ENCODE results near the gene BAD.

DNA sequence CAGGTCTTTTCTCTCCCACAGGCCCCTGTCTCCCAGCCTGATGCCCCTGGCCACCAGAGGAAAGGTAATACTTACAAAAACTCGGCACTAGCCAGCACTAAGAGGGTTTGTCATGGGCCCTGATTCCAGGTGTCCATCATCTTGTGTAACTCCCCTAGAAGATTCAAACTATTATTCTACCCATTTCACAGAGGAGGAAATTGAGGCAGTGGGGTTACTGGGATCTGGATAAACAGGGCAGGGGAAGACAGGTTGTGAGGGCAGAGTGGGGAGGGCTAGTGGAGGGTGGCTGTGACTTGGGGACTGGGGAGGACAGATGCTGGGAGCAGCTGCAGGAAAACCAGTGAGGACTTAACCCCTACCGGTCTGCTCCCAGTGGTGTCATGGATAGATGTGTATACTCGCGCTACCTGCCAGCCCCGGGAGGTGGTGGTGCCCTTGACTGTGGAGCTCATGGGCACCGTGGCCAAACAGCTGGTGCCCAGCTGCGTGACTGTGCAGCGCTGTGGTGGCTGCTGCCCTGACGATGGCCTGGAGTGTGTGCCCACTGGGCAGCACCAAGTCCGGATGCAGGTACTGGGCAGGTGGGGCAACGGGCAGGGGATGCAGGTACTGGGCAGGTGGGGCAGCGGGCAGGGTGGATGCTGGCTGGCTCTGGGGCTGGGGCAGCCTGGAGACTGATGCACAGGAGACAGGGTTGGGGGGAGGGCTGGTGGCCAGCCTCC lies 48.9 kb downstream of the BAD start:
- TF ChIP-seq, protein P1, sequence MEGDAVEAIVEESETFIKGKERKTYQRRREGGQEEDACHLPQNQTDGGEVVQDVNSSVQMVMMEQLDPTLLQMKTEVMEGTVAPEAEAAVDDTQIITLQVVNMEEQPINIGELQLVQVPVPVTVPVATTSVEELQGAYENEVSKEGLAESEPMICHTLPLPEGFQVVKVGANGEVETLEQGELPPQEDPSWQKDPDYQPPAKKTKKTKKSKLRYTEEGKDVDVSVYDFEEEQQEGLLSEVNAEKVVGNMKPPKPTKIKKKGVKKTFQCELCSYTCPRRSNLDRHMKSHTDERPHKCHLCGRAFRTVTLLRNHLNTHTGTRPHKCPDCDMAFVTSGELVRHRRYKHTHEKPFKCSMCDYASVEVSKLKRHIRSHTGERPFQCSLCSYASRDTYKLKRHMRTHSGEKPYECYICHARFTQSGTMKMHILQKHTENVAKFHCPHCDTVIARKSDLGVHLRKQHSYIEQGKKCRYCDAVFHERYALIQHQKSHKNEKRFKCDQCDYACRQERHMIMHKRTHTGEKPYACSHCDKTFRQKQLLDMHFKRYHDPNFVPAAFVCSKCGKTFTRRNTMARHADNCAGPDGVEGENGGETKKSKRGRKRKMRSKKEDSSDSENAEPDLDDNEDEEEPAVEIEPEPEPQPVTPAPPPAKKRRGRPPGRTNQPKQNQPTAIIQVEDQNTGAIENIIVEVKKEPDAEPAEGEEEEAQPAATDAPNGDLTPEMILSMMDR (conservative IDR thresholded peaks at IDR 0.05): no peak
- TF ChIP-seq ZFX (IDR thresholded peaks at IDR 0.05): no peak
